Embryonic facial prominence (tissue), 1 donor: ENCODE data around the gene LBX1.
"Not testable (repeated sequence)": the region's sequence is repeated elsewhere in the genome, so short reads cannot be mapped to it uniquely, and the experiment has no call there.

Experiments used
- DNase-seq: peaks from one replicate; pipeline ENCODE4 v3.0.0-alpha.2; 2016; ENCODE audit errors: extremely low spot score

The LBX1 gene

GRCh38 chr10:101208543-101208942, 20.7 kb downstream of the LBX1 start:
- DNase-seq, result no peak

- no peak for DNase-seq
These were observed 22.2 kb downstream of the LBX1 start for GRCh38 chr10:101207026-101207425.

- DNase-seq, result not testable (repeated sequence)
These were observed 26.6 kb downstream of the LBX1 start for GRCh38 chr10:101202667-101203066.

GRCh38 chr10:101198326-101198977, 30.8 kb downstream of the LBX1 start:
- DNase-seq, result not testable (repeated sequence)

GRCh38 chr10:101195921-101196320, 33.3 kb downstream of the LBX1 start:
- no peak for DNase-seq

- no peak for DNase-seq
These were observed 39.5 kb downstream of the LBX1 start for GRCh38 chr10:101189461-101190401.

GRCh38 chr10:101188942-101189341, 40.3 kb downstream of the LBX1 start:
- DNase-seq, result no peak

- no peak for DNase-seq
These were observed 45.6 kb downstream of the LBX1 start for GRCh38 chr10:101183458-101184183.

GRCh38 chr10:101182936-101183335, 46.3 kb downstream of the LBX1 start:
- DNase-seq, result no peak
